IPS-15b (cell line): ENCODE results near the gene LNPK.

Source experiments
- H3K27me3 ChIP-seq: one replicate; pipeline ENCODE4 v1.6.1; 2013; ENCODE audit warnings: low read length; ENCODE audit not compliant: control insufficient read depth, insufficient read depth
- H3K36me3 ChIP-seq: one replicate; pipeline ENCODE4 v1.6.1; 2013; ENCODE audit warnings: low read length; ENCODE audit not compliant: control insufficient read depth, insufficient read depth
- H3K4me1 ChIP-seq: one replicate; pipeline ENCODE4 v1.6.1; 2013; ENCODE audit warnings: mild to moderate bottlenecking, low read length; ENCODE audit not compliant: control insufficient read depth, insufficient read depth
- H3K4me3 ChIP-seq: one replicate; pipeline ENCODE4 v1.5.1; 2013; ENCODE audit warnings: low read depth, low read length
- H3K9ac ChIP-seq: one replicate; pipeline ENCODE4 v1.6.1; 2013; ENCODE audit warnings: low read depth, mild to moderate bottlenecking, low read length
- H3K9me3 ChIP-seq: one replicate; pipeline ENCODE4 v1.6.1; 2013; ENCODE audit warnings: mild to moderate bottlenecking, low read length; ENCODE audit not compliant: control insufficient read depth, insufficient read depth

The LNPK gene

DNA sequence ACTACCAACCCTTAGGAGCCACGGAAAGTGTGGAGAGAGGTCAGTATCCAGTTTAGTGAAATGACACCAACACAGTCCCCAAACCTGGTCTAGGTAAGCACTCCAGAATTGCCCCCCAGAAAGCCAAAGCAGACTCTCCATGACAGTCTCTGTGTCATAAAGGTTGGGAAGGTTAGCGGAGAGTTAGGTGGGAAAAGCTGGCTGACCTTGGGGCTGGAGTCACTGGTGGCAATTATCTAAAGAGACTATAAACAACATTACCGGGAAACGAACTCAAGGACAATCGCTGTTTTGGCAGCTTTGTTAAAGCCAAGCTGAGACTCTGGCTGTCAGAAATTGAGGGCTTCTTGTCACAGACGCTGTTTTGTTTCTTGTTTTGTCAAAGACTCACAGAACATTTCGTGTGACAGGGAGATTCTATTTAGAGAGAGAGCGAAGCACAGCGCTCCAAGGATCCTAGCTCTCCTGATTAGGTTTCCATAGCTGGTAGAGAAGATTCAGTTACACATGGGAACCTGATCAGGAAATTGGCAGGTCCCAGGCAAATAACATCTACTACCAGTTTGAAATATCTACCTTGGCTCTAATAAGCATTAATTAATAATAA is 111.3 kb downstream of the LNPK start:
- Histone ChIP-seq H3K4me3 (no peak overlapping the region), H3K36me3 (no peaks in the 10 kb centered on the region), H3K9ac (no peak overlapping the region), H3K27me3 (no peaks in the 10 kb centered on the region), H3K4me1 (no peaks in the 10 kb centered on the region), H3K9me3 (no peaks in the 10 kb centered on the region)

DNA sequence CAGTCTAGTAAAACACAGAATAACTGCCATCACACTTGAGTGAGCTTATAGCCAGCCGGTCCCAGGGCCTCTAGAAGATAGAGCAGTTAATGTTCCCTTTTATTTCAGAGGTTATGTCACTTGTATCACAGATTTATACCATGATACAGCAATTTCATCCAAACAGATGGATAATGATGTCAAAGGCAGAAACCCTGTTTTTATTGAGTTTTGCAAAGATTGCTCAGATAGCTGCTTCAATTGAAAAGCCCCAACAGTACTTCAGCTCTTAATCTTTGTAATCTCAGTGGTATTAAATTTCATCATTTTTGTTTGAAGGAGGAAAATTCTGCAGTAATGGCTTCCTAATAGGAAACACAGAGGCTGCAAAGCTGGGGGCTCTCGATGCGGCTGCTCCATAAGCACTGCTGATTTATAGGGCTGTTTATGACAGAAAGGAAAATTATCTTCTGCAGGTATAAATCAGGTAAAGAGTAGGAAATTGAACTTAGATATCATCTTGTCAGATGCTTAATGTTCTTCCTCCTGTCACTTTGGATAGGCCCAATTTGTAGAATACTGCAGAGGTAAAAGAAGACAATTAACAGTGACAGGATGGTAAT is 112.3 kb downstream of the LNPK start:
- H3K4me1 ChIP-seq = no peaks in the 10 kb centered on the region
- H3K27me3 ChIP-seq = no peaks in the 10 kb centered on the region
- H3K36me3 ChIP-seq = no peaks in the 10 kb centered on the region
- no peak overlapping the region for H3K9ac ChIP-seq
- H3K4me3 ChIP-seq = no peak overlapping the region
- H3K9me3 ChIP-seq = no peaks in the 10 kb centered on the region

DNA sequence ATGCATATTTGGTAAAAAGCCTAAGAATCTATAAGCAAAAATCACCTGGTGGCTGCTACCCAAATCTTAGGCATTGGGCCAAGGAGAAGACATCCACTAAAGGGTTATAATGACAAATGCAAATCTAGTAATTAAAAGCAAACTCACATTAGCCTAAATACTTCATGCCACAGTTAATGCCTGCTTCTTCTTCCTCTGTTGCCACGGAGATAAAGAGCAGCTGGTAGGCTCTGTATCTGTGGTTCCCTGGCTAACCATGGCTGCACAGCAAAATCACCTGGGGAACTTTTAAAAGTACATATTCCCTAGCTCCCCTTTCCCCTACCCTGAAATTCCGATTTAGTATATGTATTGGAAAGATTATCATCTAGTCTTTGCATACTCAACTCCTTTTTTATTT is 114.3 kb downstream of the LNPK start:
- Histone ChIP-seq H3K4me1 (peaks cover 7% of the 10 kb centered on the region), H3K36me3 (no peaks in the 10 kb centered on the region), H3K9ac (no peak overlapping the region), H3K27me3 (no peaks in the 10 kb centered on the region), H3K4me3 (no peak overlapping the region), H3K9me3 (no peaks in the 10 kb centered on the region)

DNA sequence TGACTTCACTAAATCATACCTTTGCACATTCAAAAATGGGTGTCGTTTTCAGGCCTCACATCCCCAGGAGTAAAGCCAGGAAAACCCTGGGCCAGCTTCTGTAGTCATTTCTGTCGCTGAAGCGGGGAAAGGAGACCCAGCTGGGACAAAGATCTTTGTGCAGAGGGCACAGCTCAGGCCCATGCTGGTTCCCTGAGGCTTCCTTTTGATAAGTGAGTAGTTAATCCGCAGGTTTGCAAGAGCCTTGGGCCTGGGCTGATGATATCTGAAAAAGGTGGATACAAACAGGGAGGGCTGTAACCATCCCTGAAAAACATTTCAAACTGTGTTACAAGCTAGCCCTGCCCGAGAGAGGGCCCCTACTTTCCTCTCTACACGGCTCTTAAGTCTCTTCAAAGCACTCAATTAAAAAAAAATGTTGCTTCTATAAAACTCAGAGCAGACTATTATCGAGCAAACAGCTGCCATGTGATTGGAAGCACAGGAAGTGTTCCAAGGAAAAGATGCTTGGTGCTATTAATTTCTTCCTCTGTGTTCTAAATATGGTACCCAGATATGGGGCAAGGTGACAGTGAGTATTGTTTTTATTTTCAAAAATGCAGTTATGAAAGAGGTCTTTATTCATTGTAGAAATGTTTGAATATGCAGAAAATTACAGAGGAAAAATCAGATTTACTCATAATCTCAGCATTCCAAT is 117.2 kb downstream of the LNPK start:
- H3K9me3 ChIP-seq = no peaks in the 10 kb centered on the region
- H3K4me3 ChIP-seq = no peak overlapping the region
- no peaks in the 10 kb centered on the region for H3K27me3 ChIP-seq
- peaks cover 7% of the 10 kb centered on the region for H3K4me1 ChIP-seq
- no peak overlapping the region for H3K9ac ChIP-seq
- no peaks in the 10 kb centered on the region for H3K36me3 ChIP-seq

DNA sequence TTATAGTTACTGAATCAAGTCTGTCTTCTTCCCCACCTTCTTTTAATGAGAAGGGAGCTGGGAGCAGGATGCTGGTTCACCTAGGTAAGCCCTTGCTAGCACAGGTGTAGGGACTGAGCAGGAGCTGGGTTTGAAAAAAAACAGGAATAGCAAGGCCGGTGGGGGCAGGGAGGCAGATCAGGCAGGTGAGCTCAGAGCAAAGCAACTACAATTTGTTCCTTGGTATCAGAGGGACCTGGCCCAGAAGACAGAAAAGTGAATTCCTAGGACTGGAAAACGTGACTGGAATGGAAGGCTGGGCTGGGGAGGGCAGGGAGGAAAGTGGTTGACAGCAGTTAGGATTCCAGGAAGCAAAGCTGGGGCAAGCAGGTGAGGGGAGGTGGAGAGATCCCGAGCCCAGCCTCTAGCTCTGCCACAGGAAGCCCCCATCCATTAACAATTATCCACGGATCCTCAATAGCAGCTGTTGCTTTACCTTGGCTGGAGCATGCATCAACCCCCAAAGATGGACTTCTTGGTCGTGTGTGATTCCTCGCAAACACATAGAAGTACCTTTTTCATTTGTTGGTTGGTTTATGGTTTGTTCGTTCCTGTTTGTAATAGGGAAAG is 118.4 kb downstream of the LNPK start:
- Histone ChIP-seq H3K27me3 (no peaks in the 10 kb centered on the region), H3K36me3 (no peaks in the 10 kb centered on the region), H3K4me3 (peak overlapping the region; percentile 16), H3K9me3 (no peaks in the 10 kb centered on the region), H3K9ac (no peak overlapping the region), H3K4me1 (peaks cover 7% of the 10 kb centered on the region)

DNA sequence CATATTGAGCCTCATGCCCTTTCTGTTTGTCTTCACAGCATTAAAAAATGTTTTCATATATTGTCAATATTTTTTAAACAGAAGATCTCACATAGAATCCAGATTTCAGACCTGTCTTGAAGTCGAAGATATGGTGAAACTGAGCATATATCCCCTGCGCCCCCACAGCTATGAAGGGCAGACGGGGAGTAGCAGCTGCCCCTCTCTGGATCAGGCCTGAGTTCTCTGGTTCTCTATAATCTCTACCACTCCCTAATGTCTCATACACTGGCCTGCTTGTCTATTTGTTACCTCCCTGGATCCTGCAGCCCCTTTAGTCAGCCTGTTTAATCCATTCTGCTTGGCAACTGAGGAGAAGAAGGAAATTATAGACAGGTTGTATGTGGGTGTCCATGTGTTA is 122.4 kb downstream of the LNPK start:
- Histone ChIP-seq H3K4me3 (no peak overlapping the region), H3K4me1 (peaks cover 7% of the 10 kb centered on the region), H3K27me3 (no peaks in the 10 kb centered on the region), H3K9me3 (no peaks in the 10 kb centered on the region), H3K9ac (no peak overlapping the region), H3K36me3 (no peaks in the 10 kb centered on the region)

DNA sequence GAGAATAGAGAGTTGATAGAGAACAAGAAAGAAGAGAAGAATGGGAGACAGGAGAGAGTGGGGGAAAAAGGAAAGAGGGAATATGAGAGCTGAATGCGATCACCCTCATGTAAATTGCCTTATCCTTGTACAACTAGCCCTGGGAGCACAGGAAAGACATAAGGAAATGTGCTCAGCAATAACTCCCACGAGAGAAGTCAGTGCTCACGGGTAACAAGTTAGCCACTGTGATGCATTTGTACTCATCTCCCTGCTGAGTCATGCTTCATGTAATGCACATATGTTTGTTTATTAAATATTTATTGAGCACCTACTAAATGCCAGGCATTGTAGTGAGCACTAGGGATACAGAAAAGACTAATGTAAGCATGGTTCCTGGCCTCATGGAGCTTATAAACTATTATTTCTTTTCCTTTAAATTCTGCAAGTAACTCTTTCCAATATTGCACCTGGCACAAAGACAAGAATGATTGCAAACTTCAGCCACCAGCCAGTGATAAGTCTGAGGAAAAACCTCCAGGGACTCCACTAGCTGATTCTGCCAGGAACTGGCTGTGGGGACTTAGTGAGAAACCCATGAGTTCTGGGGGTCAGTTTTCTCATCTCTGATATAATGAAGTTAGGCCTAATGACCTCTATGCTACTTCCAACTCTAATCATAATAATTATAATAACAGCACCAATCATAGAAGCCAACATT is 124.1 kb downstream of the LNPK start:
- Histone ChIP-seq H3K27me3 (no peaks in the 10 kb centered on the region), H3K4me1 (no peaks in the 10 kb centered on the region), H3K9ac (no peak overlapping the region), H3K9me3 (no peaks in the 10 kb centered on the region), H3K4me3 (no peak overlapping the region), H3K36me3 (no peaks in the 10 kb centered on the region)

DNA sequence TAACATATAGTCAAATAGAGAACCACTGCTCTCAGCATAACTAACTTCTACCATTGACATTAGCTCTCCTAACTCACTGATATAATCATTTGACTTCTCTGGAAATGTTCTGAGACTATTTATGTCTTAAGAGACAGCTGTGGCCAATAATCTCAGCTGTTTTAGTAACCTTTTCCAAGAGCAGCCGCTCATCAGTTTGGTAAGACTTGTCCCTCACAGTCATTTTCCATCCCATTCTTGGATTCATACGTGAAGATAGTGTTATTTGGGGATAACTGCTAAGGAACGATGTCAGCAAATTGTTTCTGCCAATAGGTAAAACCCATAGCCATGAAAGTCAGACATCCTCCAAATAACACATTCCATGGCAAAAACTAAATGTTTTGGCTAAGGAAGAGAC is 127.8 kb downstream of the LNPK start:
- H3K27me3 ChIP-seq = no peaks in the 10 kb centered on the region
- H3K9me3 ChIP-seq = no peaks in the 10 kb centered on the region
- H3K4me3 ChIP-seq = no peak overlapping the region
- H3K4me1 ChIP-seq = no peaks in the 10 kb centered on the region
- H3K9ac ChIP-seq = no peak overlapping the region
- H3K36me3 ChIP-seq = no peaks in the 10 kb centered on the region
